ENCODE measurements around the gene DISP1. TPM values are rescaled to one million over a fixed set of nuclear protein-coding genes. Genes with fewer than 3 reads are reported as not detected.

DISP1 gene
- total RNA-seq, 1 experiment from 2014 or later = 2.8 TPM

DNA sequence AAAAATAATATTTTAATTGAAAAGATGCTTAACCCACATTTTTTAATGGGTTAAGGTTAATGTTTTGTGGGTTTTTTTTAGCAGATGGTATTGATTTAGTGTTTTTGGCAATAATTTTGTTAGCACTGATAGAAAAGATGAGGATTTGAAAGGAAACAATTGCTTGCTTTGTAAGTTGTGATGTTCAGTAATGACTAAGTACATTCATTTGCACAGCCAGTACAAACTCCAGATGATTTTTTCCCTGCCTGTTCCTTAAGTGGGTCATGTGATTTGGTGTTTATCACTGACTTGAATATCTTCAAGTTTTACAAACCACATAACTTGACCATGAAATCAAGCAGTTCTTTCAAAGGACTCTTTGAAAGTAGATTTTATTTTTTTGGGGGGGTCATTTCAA, 15.0 kb downstream of the DISP1 start (continued):
- TF ChIP-seq, protein P1, sequence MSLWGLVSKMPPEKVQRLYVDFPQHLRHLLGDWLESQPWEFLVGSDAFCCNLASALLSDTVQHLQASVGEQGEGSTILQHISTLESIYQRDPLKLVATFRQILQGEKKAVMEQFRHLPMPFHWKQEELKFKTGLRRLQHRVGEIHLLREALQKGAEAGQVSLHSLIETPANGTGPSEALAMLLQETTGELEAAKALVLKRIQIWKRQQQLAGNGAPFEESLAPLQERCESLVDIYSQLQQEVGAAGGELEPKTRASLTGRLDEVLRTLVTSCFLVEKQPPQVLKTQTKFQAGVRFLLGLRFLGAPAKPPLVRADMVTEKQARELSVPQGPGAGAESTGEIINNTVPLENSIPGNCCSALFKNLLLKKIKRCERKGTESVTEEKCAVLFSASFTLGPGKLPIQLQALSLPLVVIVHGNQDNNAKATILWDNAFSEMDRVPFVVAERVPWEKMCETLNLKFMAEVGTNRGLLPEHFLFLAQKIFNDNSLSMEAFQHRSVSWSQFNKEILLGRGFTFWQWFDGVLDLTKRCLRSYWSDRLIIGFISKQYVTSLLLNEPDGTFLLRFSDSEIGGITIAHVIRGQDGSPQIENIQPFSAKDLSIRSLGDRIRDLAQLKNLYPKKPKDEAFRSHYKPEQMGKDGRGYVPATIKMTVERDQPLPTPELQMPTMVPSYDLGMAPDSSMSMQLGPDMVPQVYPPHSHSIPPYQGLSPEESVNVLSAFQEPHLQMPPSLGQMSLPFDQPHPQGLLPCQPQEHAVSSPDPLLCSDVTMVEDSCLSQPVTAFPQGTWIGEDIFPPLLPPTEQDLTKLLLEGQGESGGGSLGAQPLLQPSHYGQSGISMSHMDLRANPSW (CRISPR knock-in tag; conservative IDR thresholded peaks at IDR 0.05; ENCODE audit: low read depth) = no peak
- TF ChIP-seq ZNF232 (CRISPR knock-in tag; IDR thresholded peaks at IDR 0.05) (no peak), MYBL2 (CRISPR knock-in tag; IDR thresholded peaks at IDR 0.05) (no peak), ZNF425 (CRISPR knock-in tag; conservative IDR thresholded peaks at IDR 0.05) (no peak), CREM (CRISPR knock-in tag; IDR thresholded peaks at IDR 0.05) (no peak)

- Mint-ChIP-seq H3K27ac (no peak overlapping the region), H3K36me3 (0 out of 2 replicates have a peak, but pooled peaks cover under 1% of the 10 kb centered on the region), H3K27me3 (ENCODE audit: low read depth) (no peaks in the 10 kb centered on the region), H3K4me3 (no peak overlapping the region), H3K9me3 (peaks cover 1% of the 10 kb centered on the region; the same call in 1 of the 2 replicates), H3K4me1 (peaks cover 10% of the 10 kb centered on the region)
- POLR2A ChIA-PET = no interaction called here
- ATAC-seq = no peak
- DNase-seq (ENCODE audit: low spot score) = no peak
- TF ChIP-seq, protein P1 (CRISPR knock-in tag; conservative IDR thresholded peaks at IDR 0.05; ENCODE audit: low read depth) = no peak
- no peak for TF ChIP-seq PREB (CRISPR knock-in tag; IDR thresholded peaks at IDR 0.05; ENCODE audit: borderline replicate concordance)
- TF ChIP-seq, protein P2, sequence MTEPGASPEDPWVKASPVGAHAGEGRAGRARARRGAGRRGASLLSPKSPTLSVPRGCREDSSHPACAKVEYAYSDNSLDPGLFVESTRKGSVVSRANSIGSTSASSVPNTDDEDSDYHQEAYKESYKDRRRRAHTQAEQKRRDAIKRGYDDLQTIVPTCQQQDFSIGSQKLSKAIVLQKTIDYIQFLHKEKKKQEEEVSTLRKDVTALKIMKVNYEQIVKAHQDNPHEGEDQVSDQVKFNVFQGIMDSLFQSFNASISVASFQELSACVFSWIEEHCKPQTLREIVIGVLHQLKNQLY (CRISPR knock-in tag; IDR thresholded peaks at IDR 0.05) = no peak
- TF ChIP-seq NR1H2 (CRISPR knock-in tag; IDR thresholded peaks at IDR 0.05) = no peak
- TF ChIP-seq, protein P3, sequence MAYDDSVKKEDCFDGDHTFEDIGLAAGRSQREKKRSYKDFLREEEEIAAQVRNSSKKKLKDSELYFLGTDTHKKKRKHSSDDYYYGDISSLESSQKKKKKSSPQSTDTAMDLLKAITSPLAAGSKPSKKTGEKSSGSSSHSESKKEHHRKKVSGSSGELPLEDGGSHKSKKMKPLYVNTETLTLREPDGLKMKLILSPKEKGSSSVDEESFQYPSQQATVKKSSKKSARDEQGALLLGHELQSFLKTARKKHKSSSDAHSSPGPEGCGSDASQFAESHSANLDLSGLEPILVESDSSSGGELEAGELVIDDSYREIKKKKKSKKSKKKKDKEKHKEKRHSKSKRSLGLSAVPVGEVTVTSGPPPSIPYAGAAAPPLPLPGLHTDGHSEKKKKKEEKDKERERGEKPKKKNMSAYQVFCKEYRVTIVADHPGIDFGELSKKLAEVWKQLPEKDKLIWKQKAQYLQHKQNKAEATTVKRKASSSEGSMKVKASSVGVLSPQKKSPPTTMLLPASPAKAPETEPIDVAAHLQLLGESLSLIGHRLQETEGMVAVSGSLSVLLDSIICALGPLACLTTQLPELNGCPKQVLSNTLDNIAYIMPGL (CRISPR knock-in tag; IDR thresholded peaks at IDR 0.05) = no peak
- CTCF ChIA-PET = interaction anchor here (1.0 to 1.4 kb wide), 2 partner anchors 290 to 300 kb away, joined by 3 read pairs; no protein-coding TSS in a partner anchor
These were observed 18.6 kb downstream of the DISP1 start for GRCh38 chr1:222833356-222833876.
